Neural progenitor cell (in vitro differentiated cells): ENCODE results near the gene ASXL2. TPM values are rescaled to one million over a fixed set of nuclear protein-coding genes. Genes with fewer than 3 reads are reported as not detected.
"Not testable (repeated sequence)": the region's sequence is repeated elsewhere in the genome, so short reads cannot be mapped to it uniquely, and the experiment has no call there.

ENCODE experiments used
- DNase-seq: peaks from one replicate; pipeline ENCODE4 v3.0.0-alpha.2; 2016; ENCODE audit warnings: low spot score
- H2AFZ ChIP-seq: fragments of 200-600 bp; sonication (generic); replicated peaks from 2 replicates; pipeline ENCODE4 v1.6.1; 2016; ENCODE audit warnings: antibody characterized with exemption
- H3F3A ChIP-seq: fragments of 200-600 bp; sonication (generic); 2 replicates; pipeline ENCODE4 v1.6.1; 2016; ENCODE audit warnings: antibody characterized with exemption, low read depth
- H3K27ac ChIP-seq: fragments of 200-600 bp; sonication (generic); 2 replicates; pipeline ENCODE4 v1.5.1; 2016; ENCODE audit warnings: mild to moderate bottlenecking
- H3K27me3 ChIP-seq: fragments of 200-600 bp; sonication (generic); 2 replicates; pipeline ENCODE4 v1.6.1; 2016; ENCODE audit warnings: mild to moderate bottlenecking, moderate library complexity
- H3K36me3 ChIP-seq: fragments of 200-600 bp; sonication (generic); 2 replicates; pipeline ENCODE4 v1.5.1; 2016
- H3K4me1 ChIP-seq: fragments of 200-600 bp; sonication (generic); 2 replicates; pipeline ENCODE4 v1.6.1; 2016; ENCODE audit warnings: mixed run types
- H3K4me2 ChIP-seq: fragments of 200-600 bp; sonication (generic); 2 replicates; pipeline ENCODE4 v1.6.1; 2016
- H3K4me3 ChIP-seq: fragments of 200-600 bp; sonication (generic); 2 replicates; pipeline ENCODE4 v1.5.1; 2016
- H3K79me2 ChIP-seq: fragments of 200-600 bp; sonication (generic); 2 replicates; pipeline ENCODE4 v1.6.1; 2016; ENCODE audit warnings: low read depth
- H3K9ac ChIP-seq: fragments of 200-600 bp; sonication (generic); 2 replicates; pipeline ENCODE4 v1.6.1; 2016
- H3K9me3 ChIP-seq: fragments of 200-600 bp; sonication (generic); 2 replicates; pipeline ENCODE4 v1.5.1; 2016; ENCODE audit warnings: low read depth
- H4K20me1 ChIP-seq: fragments of 200-600 bp; sonication (generic); 2 replicates; pipeline ENCODE4 v1.6.1; 2016; ENCODE audit warnings: low read depth
- H3K27ac Mint-ChIP-seq: 3 replicates; pipeline ENCODE4 v1.8.0; 2021; ENCODE audit warnings: mixed read lengths
- H3K27me3 Mint-ChIP-seq: 2 replicates; pipeline ENCODE4 v1.8.0; 2022; ENCODE audit warnings: low read depth, mild to moderate bottlenecking, inconsistent platforms, moderate library complexity, mixed read lengths; ENCODE audit not compliant: insufficient read depth
- H3K36me3 Mint-ChIP-seq: 3 replicates; pipeline ENCODE4 v1.8.0; 2021; ENCODE audit warnings: mixed read lengths
- H3K4me1 Mint-ChIP-seq: 3 replicates; pipeline ENCODE4 v1.8.0; 2021; ENCODE audit warnings: mixed read lengths
- H3K4me3 Mint-ChIP-seq: 3 replicates; pipeline ENCODE4 v1.8.0; 2021; ENCODE audit warnings: mild to moderate bottlenecking, moderate library complexity, mixed read lengths
- H3K9me3 Mint-ChIP-seq: 3 replicates; pipeline ENCODE4 v1.8.0; 2020; ENCODE audit warnings: mixed read lengths
- EZH2 ChIP-seq: fragments of 200-600 bp; sonication (generic); IDR thresholded peaks from 2 replicates; pipeline ENCODE4 v1.6.1; 2017; ENCODE audit warnings: antibody characterized with exemption, mild to moderate bottlenecking, moderate library complexity
- EZH2phosphoT487 ChIP-seq: fragments of 200-600 bp; sonication (generic); IDR thresholded peaks from 2 replicates; pipeline ENCODE4 v1.6.1; 2017; ENCODE audit warnings: antibody characterized with exemption
- total RNA-seq: library from RNA; depleted of rRNA; stranded (reverse); fragments of >200 nt; gene quantifications from 2 replicates; pipeline ENCODE4 v1.2.3, GENCODE V29; 2015; ENCODE audit warnings: low replicate concordance
- TF ChIP-seq, protein P1 (sequence below): fragments of 200-600 bp; sonication (generic); IDR thresholded peaks from 2 replicates; pipeline ENCODE4 v1.5.1; 2017; ENCODE audit warnings: antibody characterized with exemption, mild to moderate bottlenecking

ASXL2 gene
- total RNA-seq, 1 donor from 2014 or later: 8.7 TPM

DNA sequence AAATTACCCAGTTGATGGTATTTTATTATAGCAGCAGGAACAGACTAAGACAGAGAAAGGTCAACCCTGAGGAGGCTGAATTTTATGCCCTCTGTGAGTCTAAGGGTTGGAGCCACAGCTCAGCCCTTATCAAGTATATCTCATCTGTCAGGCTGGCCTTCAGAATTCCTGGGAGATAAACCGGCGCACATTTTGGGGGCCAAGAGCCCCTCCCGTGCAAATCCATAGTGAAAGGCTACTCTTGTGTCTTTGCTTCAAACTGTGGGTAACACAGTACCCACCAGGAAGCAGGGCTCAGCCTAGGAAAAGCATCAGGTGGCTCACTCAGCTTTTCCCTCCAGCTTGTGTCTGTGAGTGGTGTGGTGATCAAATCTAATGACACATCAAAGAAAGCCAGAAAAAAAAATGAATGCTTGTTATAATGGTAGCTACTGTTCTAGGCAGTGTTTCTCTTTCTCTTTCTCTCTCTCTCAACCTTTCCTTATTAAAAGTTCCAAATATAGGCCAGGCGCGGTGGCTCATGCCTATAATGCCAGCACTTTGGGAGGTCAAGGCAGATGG, 25.0 kb upstream of the ASXL2 start:
- no peak for DNase-seq
- Mint-ChIP-seq H3K9me3 (peaks cover 4% of the 10 kb centered on the region), H3K36me3 (no peaks in the 10 kb centered on the region), H3K4me1 (no peaks in the 10 kb centered on the region), H3K4me3 (no peak overlapping the region), H3K27ac (no peak overlapping the region), H3K27me3 (peaks cover 4% of the 10 kb centered on the region)
- Histone ChIP-seq H3K79me2 (no peaks in the 10 kb centered on the region), H3K27me3 (no peaks in the 10 kb centered on the region), H3F3A (no peaks in the 10 kb centered on the region), H3K4me3 (no peak overlapping the region), H4K20me1 (no peaks in the 10 kb centered on the region), H3K27ac (no peak overlapping the region), H2AFZ (no peak overlapping the region), H3K4me2 (no peak overlapping the region), H3K9ac (no peak overlapping the region), H3K4me1 (no peaks in the 10 kb centered on the region), H3K36me3 (no peaks in the 10 kb centered on the region), H3K9me3 (no peaks in the 10 kb centered on the region)
- TF ChIP-seq, protein P1, sequence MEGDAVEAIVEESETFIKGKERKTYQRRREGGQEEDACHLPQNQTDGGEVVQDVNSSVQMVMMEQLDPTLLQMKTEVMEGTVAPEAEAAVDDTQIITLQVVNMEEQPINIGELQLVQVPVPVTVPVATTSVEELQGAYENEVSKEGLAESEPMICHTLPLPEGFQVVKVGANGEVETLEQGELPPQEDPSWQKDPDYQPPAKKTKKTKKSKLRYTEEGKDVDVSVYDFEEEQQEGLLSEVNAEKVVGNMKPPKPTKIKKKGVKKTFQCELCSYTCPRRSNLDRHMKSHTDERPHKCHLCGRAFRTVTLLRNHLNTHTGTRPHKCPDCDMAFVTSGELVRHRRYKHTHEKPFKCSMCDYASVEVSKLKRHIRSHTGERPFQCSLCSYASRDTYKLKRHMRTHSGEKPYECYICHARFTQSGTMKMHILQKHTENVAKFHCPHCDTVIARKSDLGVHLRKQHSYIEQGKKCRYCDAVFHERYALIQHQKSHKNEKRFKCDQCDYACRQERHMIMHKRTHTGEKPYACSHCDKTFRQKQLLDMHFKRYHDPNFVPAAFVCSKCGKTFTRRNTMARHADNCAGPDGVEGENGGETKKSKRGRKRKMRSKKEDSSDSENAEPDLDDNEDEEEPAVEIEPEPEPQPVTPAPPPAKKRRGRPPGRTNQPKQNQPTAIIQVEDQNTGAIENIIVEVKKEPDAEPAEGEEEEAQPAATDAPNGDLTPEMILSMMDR: no peak
- TF ChIP-seq EZH2phosphoT487 (no peak), EZH2 (no peak)

GRCh38 chr2:25899404-25899970, 21.2 kb upstream of the ASXL2 start:
- Histone ChIP-seq H3K79me2 (no peaks in the 10 kb centered on the region), H3K4me2 (no peak overlapping the region), H3K9ac (no peak overlapping the region), H3K27me3 (no peaks in the 10 kb centered on the region), H3F3A (no peaks in the 10 kb centered on the region), H4K20me1 (no peaks in the 10 kb centered on the region), H3K4me3 (no peak overlapping the region), H2AFZ (no peak overlapping the region), H3K27ac (no peak overlapping the region), H3K9me3 (no peaks in the 10 kb centered on the region), H3K4me1 (peaks cover 5% of the 10 kb centered on the region), H3K36me3 (no peaks in the 10 kb centered on the region)
- TF ChIP-seq EZH2phosphoT487: no peak
- TF ChIP-seq, protein P1: no peak
- TF ChIP-seq EZH2: no peak
- no peaks in the 10 kb centered on the region for H3K9me3 Mint-ChIP-seq
- no peaks in the 10 kb centered on the region for H3K36me3 Mint-ChIP-seq
- H3K4me1 Mint-ChIP-seq: peaks cover 9% of the 10 kb centered on the region
- no peak for DNase-seq
- no peak overlapping the region for H3K27ac Mint-ChIP-seq
- H3K4me3 Mint-ChIP-seq: no peak overlapping the region
- peaks cover 3% of the 10 kb centered on the region for H3K27me3 Mint-ChIP-seq

DNA sequence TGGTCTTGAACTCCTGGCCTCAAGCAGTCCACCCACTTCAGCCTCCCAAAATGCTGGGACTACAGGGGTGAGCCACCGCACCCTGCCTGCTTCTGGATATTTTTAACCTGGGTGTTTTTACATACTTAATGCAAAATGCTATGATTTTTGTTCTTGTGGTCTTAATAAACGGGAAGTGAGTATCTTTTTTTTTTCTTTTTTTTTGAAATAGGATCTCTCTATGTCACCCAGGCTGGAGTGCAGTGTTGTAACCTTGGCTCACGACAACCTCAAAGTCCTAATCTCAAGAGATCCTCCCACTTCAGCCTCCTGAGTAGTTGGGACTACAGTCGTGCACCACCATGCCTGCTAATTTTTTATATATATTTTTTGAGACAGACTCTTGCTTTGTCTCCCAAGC, 19.2 kb upstream of the ASXL2 start:
- TF ChIP-seq EZH2: no peak
- no peak for TF ChIP-seq EZH2phosphoT487
- TF ChIP-seq, protein P1: no peak
- Histone ChIP-seq H3K4me2 (no peak overlapping the region), H3K27me3 (no peaks in the 10 kb centered on the region), H3K4me3 (no peak overlapping the region), H3K9me3 (no peaks in the 10 kb centered on the region), H2AFZ (no peak overlapping the region), H3K27ac (no peak overlapping the region), H3K9ac (no peak overlapping the region), H3K4me1 (peaks cover 5% of the 10 kb centered on the region), H3K36me3 (no peaks in the 10 kb centered on the region), H4K20me1 (no peaks in the 10 kb centered on the region), H3K79me2 (no peaks in the 10 kb centered on the region), H3F3A (no peaks in the 10 kb centered on the region)
- Mint-ChIP-seq H3K4me1 (peaks cover 9% of the 10 kb centered on the region), H3K4me3 (no peak overlapping the region), H3K27me3 (peaks cover 3% of the 10 kb centered on the region), H3K9me3 (no peaks in the 10 kb centered on the region), H3K36me3 (no peaks in the 10 kb centered on the region), H3K27ac (no peak overlapping the region)
- DNase-seq: no peak

- not testable (repeated sequence) for H3F3A ChIP-seq, H3K4me1 ChIP-seq, H2AFZ ChIP-seq, H4K20me1 ChIP-seq, H3K4me3 Mint-ChIP-seq, DNase-seq, H3K9me3 ChIP-seq, H3K9ac ChIP-seq, H3K79me2 ChIP-seq, H3K27ac Mint-ChIP-seq, H3K4me3 ChIP-seq, H3K4me2 ChIP-seq, H3K4me1 Mint-ChIP-seq, H3K36me3 Mint-ChIP-seq, H3K27me3 Mint-ChIP-seq, H3K27ac ChIP-seq, H3K36me3 ChIP-seq, H3K9me3 Mint-ChIP-seq, H3K27me3 ChIP-seq
Observed at GRCh38 chr2:25896308-25896707, 18.0 kb upstream of the ASXL2 start.
